ENCODE results near the gene KLHL7.

- TF ChIP-seq POLR2A (IDR thresholded peaks at IDR 0.05) = no peak
- TF ChIP-seq CTCF (IDR thresholded peaks at IDR 0.05) = no peak
Observed at GRCh38 chr7:23214423-23214822, 108.8 kb downstream of the KLHL7 start.

Measured in thyroid gland (tissue), 4 donors.